Ovary (tissue), 3 donors: ENCODE measurements around the gene UBAP1.

Experiments used
- CTCF ChIP-seq, 3 donors: fragments of 450-650 bp in 2 of 3; fragments of 200-600 bp in 1 of 3; IDR thresholded peaks; one replicate each; pipeline versions ENCODE4 v1.5.1 to v1.8.0; 2016 to 2022; ENCODE audit warnings: antibody characterized with exemption in 3 of 3, mild to moderate bottlenecking in 1 of 3
- POLR2A ChIP-seq: fragments of 450-650 bp; IDR thresholded peaks from one replicate; pipeline ENCODE4 v1.6.1; 2017; ENCODE audit warnings: antibody characterized with exemption, mild to moderate bottlenecking, moderate library complexity
- donor health status: DM: no; HTN: no; CAD: no.

- TF ChIP-seq CTCF (IDR thresholded peaks at IDR 0.05) = no peak
- TF ChIP-seq POLR2A = no peak
Observed at GRCh38 chr9:34224349-34224748, 45.5 kb downstream of the UBAP1 start.
